ENCODE data around the gene TACR1. TPM values are rescaled to one million over a fixed set of nuclear protein-coding genes. Genes with fewer than 3 reads are reported as not detected.
A peak's percentile ranks its signal among the peaks of the same experiment; 100 is the strongest.

Gene TACR1
- total and polyA plus RNA-seq, 2 of the 13 experiments (the other 11 are each of a cell fraction or from before 2014, with no cell fraction given) = not detected

- TF ChIP-seq NFRKB (IDR thresholded peaks at IDR 0.05) = no peak
- TF ChIP-seq, protein P1, sequence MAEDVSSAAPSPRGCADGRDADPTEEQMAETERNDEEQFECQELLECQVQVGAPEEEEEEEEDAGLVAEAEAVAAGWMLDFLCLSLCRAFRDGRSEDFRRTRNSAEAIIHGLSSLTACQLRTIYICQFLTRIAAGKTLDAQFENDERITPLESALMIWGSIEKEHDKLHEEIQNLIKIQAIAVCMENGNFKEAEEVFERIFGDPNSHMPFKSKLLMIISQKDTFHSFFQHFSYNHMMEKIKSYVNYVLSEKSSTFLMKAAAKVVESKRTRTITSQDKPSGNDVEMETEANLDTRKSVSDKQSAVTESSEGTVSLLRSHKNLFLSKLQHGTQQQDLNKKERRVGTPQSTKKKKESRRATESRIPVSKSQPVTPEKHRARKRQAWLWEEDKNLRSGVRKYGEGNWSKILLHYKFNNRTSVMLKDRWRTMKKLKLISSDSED (CRISPR knock-in tag; IDR thresholded peaks at IDR 0.05) = no peak
- TF ChIP-seq ZNF674 (CRISPR knock-in tag; IDR thresholded peaks at IDR 0.05; ENCODE audit: low read depth) = no peak
- 0 out of 2 replicates have a peak, but pooled peaks have one; percentile 66 for TF ChIP-seq DNMT1 (CRISPR knock-in tag; IDR thresholded peaks at IDR 0.05)
- TF ChIP-seq ZNF44 (CRISPR knock-in tag; IDR thresholded peaks at IDR 0.05) = no peak
- no peak for TF ChIP-seq ZNF350 (CRISPR knock-in tag; IDR thresholded peaks at IDR 0.05; ENCODE audit: borderline replicate concordance, low read depth)
- no peak for TF ChIP-seq EHMT2 (IDR thresholded peaks at IDR 0.05; ENCODE audit: borderline replicate concordance, low read depth, low read length)
- TF ChIP-seq CEBPB (IDR thresholded peaks at IDR 0.05; ENCODE audit: borderline replicate concordance, low read depth, low read length) = peak; percentile 95
- TF ChIP-seq YEATS2 (CRISPR knock-in tag; IDR thresholded peaks at IDR 0.05; ENCODE audit: borderline replicate concordance) = peak; percentile 70; the same call in 1 of the 2 replicates
- TF ChIP-seq NFYC (CRISPR knock-in tag; IDR thresholded peaks at IDR 0.05) = no peak
- TF ChIP-seq ZMYM2 (CRISPR knock-in tag; IDR thresholded peaks at IDR 0.05) = peak; percentile 69; the same call in 1 of the 2 replicates
- TF ChIP-seq CREB1 (IDR thresholded peaks at IDR 0.05) = 0 out of 2 replicates have a peak, but pooled peaks have one; percentile 23
- peak; percentile 62 for TF ChIP-seq CREB1 (CRISPR knock-in tag; IDR thresholded peaks at IDR 0.05)
- TF ChIP-seq, protein P2, sequence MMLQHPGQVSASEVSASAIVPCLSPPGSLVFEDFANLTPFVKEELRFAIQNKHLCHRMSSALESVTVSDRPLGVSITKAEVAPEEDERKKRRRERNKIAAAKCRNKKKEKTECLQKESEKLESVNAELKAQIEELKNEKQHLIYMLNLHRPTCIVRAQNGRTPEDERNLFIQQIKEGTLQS (CRISPR knock-in tag; IDR thresholded peaks at IDR 0.05) = no peak; the same call in 1 of the 2 replicates
- TF ChIP-seq ZMAT3 (CRISPR knock-in tag; conservative IDR thresholded peaks at IDR 0.05) = no peak
- no peak for TF ChIP-seq ZBTB42 (CRISPR knock-in tag; IDR thresholded peaks at IDR 0.05)
- peak; percentile 74; the same call in 1 of the 2 replicates for TF ChIP-seq KAT2B (IDR thresholded peaks at IDR 0.05; ENCODE audit: borderline replicate concordance, low read depth, low read length)
- TF ChIP-seq, protein P3, sequence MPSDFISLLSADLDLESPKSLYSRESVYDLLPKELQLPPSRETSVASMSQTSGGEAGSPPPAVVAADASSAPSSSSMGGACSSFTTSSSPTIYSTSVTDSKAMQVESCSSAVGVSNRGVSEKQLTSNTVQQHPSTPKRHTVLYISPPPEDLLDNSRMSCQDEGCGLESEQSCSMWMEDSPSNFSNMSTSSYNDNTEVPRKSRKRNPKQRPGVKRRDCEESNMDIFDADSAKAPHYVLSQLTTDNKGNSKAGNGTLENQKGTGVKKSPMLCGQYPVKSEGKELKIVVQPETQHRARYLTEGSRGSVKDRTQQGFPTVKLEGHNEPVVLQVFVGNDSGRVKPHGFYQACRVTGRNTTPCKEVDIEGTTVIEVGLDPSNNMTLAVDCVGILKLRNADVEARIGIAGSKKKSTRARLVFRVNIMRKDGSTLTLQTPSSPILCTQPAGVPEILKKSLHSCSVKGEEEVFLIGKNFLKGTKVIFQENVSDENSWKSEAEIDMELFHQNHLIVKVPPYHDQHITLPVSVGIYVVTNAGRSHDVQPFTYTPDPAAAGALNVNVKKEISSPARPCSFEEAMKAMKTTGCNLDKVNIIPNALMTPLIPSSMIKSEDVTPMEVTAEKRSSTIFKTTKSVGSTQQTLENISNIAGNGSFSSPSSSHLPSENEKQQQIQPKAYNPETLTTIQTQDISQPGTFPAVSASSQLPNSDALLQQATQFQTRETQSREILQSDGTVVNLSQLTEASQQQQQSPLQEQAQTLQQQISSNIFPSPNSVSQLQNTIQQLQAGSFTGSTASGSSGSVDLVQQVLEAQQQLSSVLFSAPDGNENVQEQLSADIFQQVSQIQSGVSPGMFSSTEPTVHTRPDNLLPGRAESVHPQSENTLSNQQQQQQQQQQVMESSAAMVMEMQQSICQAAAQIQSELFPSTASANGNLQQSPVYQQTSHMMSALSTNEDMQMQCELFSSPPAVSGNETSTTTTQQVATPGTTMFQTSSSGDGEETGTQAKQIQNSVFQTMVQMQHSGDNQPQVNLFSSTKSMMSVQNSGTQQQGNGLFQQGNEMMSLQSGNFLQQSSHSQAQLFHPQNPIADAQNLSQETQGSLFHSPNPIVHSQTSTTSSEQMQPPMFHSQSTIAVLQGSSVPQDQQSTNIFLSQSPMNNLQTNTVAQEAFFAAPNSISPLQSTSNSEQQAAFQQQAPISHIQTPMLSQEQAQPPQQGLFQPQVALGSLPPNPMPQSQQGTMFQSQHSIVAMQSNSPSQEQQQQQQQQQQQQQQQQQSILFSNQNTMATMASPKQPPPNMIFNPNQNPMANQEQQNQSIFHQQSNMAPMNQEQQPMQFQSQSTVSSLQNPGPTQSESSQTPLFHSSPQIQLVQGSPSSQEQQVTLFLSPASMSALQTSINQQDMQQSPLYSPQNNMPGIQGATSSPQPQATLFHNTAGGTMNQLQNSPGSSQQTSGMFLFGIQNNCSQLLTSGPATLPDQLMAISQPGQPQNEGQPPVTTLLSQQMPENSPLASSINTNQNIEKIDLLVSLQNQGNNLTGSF (CRISPR knock-in tag; IDR thresholded peaks at IDR 0.05) = no peak
- TF ChIP-seq, protein P4, sequence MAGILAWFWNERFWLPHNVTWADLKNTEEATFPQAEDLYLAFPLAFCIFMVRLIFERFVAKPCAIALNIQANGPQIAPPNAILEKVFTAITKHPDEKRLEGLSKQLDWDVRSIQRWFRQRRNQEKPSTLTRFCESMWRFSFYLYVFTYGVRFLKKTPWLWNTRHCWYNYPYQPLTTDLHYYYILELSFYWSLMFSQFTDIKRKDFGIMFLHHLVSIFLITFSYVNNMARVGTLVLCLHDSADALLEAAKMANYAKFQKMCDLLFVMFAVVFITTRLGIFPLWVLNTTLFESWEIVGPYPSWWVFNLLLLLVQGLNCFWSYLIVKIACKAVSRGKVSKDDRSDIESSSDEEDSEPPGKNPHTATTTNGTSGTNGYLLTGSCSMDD (CRISPR knock-in tag; IDR thresholded peaks at IDR 0.05) = no peak
- TF ChIP-seq ZNF768 (CRISPR knock-in tag; IDR thresholded peaks at IDR 0.05) = no peak
- peak; percentile 100 for TF ChIP-seq DPF2 (CRISPR knock-in tag; IDR thresholded peaks at IDR 0.05; ENCODE audit: borderline replicate concordance, low read depth)
- no peak for TF ChIP-seq ETV6 (CRISPR knock-in tag; conservative IDR thresholded peaks at IDR 0.05)
- TF ChIP-seq, protein P5, sequence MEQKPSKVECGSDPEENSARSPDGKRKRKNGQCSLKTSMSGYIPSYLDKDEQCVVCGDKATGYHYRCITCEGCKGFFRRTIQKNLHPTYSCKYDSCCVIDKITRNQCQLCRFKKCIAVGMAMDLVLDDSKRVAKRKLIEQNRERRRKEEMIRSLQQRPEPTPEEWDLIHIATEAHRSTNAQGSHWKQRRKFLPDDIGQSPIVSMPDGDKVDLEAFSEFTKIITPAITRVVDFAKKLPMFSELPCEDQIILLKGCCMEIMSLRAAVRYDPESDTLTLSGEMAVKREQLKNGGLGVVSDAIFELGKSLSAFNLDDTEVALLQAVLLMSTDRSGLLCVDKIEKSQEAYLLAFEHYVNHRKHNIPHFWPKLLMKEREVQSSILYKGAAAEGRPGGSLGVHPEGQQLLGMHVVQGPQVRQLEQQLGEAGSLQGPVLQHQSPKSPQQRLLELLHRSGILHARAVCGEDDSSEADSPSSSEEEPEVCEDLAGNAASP (CRISPR knock-in tag; IDR thresholded peaks at IDR 0.05; ENCODE audit: borderline replicate concordance) = peak; percentile 77; the same call in 1 of the 2 replicates
- TF ChIP-seq BRD4 (CRISPR knock-in tag; IDR thresholded peaks at IDR 0.05) = no peak
Measured at GRCh38 chr2:75153221-75153620, 46.1 kb downstream of the TACR1 start (continued).
